Upper lobe of left lung (tissue), 6 donors: Measurements from ENCODE around the gene SPP1. TPM values are rescaled to one million over a fixed set of nuclear protein-coding genes. Genes with fewer than 3 reads are reported as not detected.
"Not testable (repeated sequence)": the region's sequence is repeated elsewhere in the genome, so short reads cannot be mapped to it uniquely, and the experiment has no call there.

ENCODE experiments used
- ATAC-seq, 2 donors: fragments of 200-7000 bp; cut with Tn5 transposase; one replicate each; pipeline ENCODE4 v1.9.1; 2022; ENCODE audit warnings: mild to moderate bottlenecking in 2 of 2, moderate library complexity in 2 of 2; ENCODE audit not compliant: low FRiP score in 2 of 2
- DNase-seq, 2 donors: peaks; one replicate each; pipeline ENCODE4 v3.0.0-alpha.2; 2019 to 2020
- H3K27ac ChIP-seq, 4 donors: fragments of 200-600 bp; sonication (generic); one replicate each; pipeline ENCODE4 v1.5.1; 2016 to 2019
- H3K27me3 ChIP-seq, 4 donors: fragments of 200-600 bp; sonication (generic); one replicate each; pipeline ENCODE4 v1.5.1; 2017 to 2019
- H3K36me3 ChIP-seq, 4 donors: fragments of 200-600 bp; sonication (generic); one replicate each; pipeline ENCODE4 v1.5.1; 2016 to 2019
- H3K4me1 ChIP-seq, 4 donors: fragments of 200-600 bp; sonication (generic); one replicate each; pipeline ENCODE4 v1.5.1; 2018 to 2019
- H3K4me3 ChIP-seq, 4 donors: fragments of 200-600 bp; sonication (generic); one replicate each; pipeline ENCODE4 v1.5.1; 2017 to 2019; ENCODE audit warnings: mild to moderate bottlenecking in 2 of 4, moderate library complexity in 1 of 4
- H3K9me3 ChIP-seq, 4 donors: fragments of 200-600 bp; sonication (generic); one replicate each; pipeline ENCODE4 v1.5.1; 2018 to 2019
- EP300 ChIP-seq, 4 donors: sonication (generic); formaldehyde crosslinking; IDR thresholded peaks; one replicate each; pipeline ENCODE4 v1.5.1; 2017; ENCODE audit warnings: antibody characterized with exemption in 4 of 4, control low read depth in 2 of 4
- POLR2A ChIP-seq, 4 donors: fragments of 450-650 bp; IDR thresholded peaks; one replicate each; pipeline ENCODE4 v1.5.1; 2016 to 2017; ENCODE audit warnings: antibody characterized with exemption in 4 of 4, mild to moderate bottlenecking in 2 of 4
- POLR2AphosphoS5 ChIP-seq, 2 donors: sonication (generic); formaldehyde crosslinking; IDR thresholded peaks; one replicate each; pipeline ENCODE4 v1.5.1; 2017; ENCODE audit warnings: antibody characterized with exemption in 2 of 2
- WGBS, 2 donors: methylation state at CpG; one replicate each; pipeline ENCODE4 v1.1.5; 2017 to 2018; 5-methylcytosine and 5-hydroxymethylcytosine counted together
- total RNA-seq, 6 donors: library from RNA; depleted of rRNA in 4 of 6; stranded (reverse); fragments of >200 nt in 4 of 6; gene quantifications; one replicate each; pipeline versions ENCODE4 v1.1.0 to v1.2.1, GENCODE V29; 2016 to 2021
- TF ChIP-seq, protein P1 (sequence below), 6 experiments: fragments of 450-650 bp in 4 of 6; fragments of 200-600 bp in 2 of 6; sonication (generic) in 2 of 6; IDR thresholded peaks; one replicate each; pipeline ENCODE4 v1.5.1; 2016 to 2019; ENCODE audit warnings: antibody characterized with exemption in 6 of 6
- donor health status: DM: no; HTN: no; CAD: no; lungs with moderate emphysema.
- donor health status: DM: no; HTN: yes; CAD: no; lungs with severe emphysema.

SPP1 gene
- total RNA-seq, 6 donors from 2014 or later = 4.6 to 26.8 (median 10.6) TPM

DNA sequence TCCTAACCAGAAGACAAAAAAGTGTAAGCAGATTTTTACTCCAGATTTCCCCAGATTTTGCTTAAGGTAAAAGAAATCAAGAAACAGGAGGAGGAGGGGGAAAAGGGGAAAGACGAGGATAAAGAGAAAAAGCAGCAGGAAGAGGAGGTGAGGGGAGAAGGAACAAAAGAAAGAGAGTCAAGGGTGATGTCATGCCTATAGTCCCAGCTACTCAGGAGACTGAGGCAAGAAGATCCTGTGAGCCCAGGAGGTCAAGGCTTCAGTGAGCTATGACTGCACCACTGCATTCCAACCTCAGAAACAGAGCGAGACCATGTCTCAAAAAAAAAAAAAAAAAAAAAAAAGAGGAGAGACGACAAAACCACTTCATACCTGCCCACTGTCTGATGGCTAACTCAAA is 19.9 kb downstream of the SPP1 start:
- no peak overlapping the region for H3K4me3 ChIP-seq
- 73 to 80% methylated on average over 3 of the region's 3 CpGs for WGBS, 2 donors
- TF ChIP-seq, protein P1, sequence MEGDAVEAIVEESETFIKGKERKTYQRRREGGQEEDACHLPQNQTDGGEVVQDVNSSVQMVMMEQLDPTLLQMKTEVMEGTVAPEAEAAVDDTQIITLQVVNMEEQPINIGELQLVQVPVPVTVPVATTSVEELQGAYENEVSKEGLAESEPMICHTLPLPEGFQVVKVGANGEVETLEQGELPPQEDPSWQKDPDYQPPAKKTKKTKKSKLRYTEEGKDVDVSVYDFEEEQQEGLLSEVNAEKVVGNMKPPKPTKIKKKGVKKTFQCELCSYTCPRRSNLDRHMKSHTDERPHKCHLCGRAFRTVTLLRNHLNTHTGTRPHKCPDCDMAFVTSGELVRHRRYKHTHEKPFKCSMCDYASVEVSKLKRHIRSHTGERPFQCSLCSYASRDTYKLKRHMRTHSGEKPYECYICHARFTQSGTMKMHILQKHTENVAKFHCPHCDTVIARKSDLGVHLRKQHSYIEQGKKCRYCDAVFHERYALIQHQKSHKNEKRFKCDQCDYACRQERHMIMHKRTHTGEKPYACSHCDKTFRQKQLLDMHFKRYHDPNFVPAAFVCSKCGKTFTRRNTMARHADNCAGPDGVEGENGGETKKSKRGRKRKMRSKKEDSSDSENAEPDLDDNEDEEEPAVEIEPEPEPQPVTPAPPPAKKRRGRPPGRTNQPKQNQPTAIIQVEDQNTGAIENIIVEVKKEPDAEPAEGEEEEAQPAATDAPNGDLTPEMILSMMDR (IDR thresholded peaks at IDR 0.05) = no peak
- TF ChIP-seq POLR2A (IDR thresholded peaks at IDR 0.05) (no peak), EP300 (IDR thresholded peaks at IDR 0.05) (no peak), POLR2AphosphoS5 (IDR thresholded peaks at IDR 0.05) (no peak)
- H3K27ac ChIP-seq = no peak overlapping the region
- no peaks in the 10 kb centered on the region for H3K9me3 ChIP-seq
- DNase-seq (no peak), ATAC-seq (no peak)
- no peaks in the 10 kb centered on the region for H3K27me3 ChIP-seq
- H3K36me3 ChIP-seq = no peaks in the 10 kb centered on the region
- H3K4me1 ChIP-seq = no peaks in the 10 kb centered on the region

DNA sequence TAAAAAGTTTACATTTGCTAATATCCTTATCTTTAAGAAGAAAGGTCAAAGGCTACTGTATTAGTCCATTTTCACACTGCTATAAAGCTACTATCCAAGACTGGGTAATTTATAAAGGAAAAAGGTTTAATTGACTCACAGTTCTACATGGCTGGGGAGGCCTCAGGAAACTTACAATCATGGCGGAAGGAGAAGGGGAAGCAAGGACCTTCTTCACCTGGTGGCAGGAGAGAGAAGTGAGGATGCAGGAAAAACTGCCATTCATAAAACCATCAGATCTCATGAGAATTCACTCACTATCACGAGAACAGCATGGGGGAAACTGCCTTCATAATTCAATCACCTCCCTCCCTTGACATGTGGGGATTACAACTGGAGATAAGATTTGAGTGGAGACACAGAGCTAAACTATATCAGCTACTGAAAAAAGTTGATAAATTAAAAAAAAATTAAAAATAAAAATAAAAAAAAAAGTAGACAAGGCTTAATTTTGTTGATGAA is 23.7 kb downstream of the SPP1 start:
- H3K27ac ChIP-seq, H3K4me3 ChIP-seq, H3K27me3 ChIP-seq, H3K4me1 ChIP-seq, H3K9me3 ChIP-seq, ATAC-seq, DNase-seq, H3K36me3 ChIP-seq: not testable (repeated sequence)
- WGBS, 2 donors = 83 to 86% methylated on average over 2 of the region's 2 CpGs

DNA sequence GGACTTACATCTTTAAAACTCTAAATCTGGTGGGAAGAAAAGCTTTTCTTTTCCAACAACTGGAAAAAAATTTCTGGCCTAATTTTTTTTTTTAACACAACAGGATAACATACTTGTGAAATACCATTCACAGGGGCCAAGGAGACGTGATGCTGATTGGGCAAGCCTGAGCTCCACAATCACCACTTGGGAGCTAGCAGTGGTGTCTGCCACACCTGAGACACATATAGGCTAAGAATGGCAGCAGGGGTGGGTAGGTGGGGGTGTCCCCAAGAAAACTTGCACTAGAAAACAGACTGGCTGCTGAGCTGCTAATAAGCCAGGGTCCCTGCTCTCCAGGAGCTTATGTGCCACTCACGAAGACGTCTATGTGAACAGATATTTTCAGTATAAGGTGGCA is 26.4 kb downstream of the SPP1 start:
- Histone ChIP-seq H3K27me3 (no peaks in the 10 kb centered on the region), H3K4me3 (no peak overlapping the region), H3K4me1 (peaks cover 0 to 4% (median under 1%) of the 10 kb centered on the region in 4 donors), H3K9me3 (no peaks in the 10 kb centered on the region), H3K36me3 (no peaks in the 10 kb centered on the region), H3K27ac (no peak overlapping the region)
- ATAC-seq (no peak), DNase-seq (no peak)
- no peak for TF ChIP-seq POLR2A (IDR thresholded peaks at IDR 0.05)
- TF ChIP-seq EP300 (IDR thresholded peaks at IDR 0.05) = no peak
- TF ChIP-seq POLR2AphosphoS5 (IDR thresholded peaks at IDR 0.05) = no peak
- TF ChIP-seq, protein P1 (IDR thresholded peaks at IDR 0.05) = no peak
- WGBS, 2 donors = 81 to 89% methylated on average over 3 of the region's 3 CpGs

DNA sequence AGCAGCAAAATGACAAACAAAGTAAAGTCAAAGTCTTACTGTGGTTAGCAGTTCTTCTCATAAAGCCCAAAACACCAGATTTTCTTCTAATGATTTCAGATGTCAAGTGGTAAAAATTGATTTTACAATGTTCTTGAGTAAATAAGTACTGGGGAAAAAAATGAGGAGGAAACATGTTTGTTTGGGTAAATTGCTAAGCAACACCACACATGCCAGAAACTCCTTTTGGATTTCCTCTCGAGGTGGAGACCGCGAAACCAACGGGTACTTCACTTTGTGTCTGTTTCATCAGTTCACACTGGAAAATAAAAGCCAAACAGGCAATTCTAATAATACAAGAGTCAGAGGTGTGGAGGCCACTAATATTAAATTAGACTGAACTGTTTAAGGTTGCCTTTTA is 27.3 kb downstream of the SPP1 start:
- Histone ChIP-seq H3K27me3 (no peaks in the 10 kb centered on the region), H3K4me1 (peaks cover 0 to 7% (median 3%) of the 10 kb centered on the region in 4 donors), H3K27ac (no peak overlapping the region), H3K36me3 (no peaks in the 10 kb centered on the region), H3K9me3 (no peaks in the 10 kb centered on the region), H3K4me3 (no peak overlapping the region)
- TF ChIP-seq, protein P1 (IDR thresholded peaks at IDR 0.05) = no peak
- no peak for TF ChIP-seq EP300 (IDR thresholded peaks at IDR 0.05)
- no peak for TF ChIP-seq POLR2A (IDR thresholded peaks at IDR 0.05)
- no peak for TF ChIP-seq POLR2AphosphoS5 (IDR thresholded peaks at IDR 0.05)
- WGBS, 2 donors = 45 to 49% methylated on average over 4 of the region's 4 CpGs
- ATAC-seq (no peak), DNase-seq (no peak)

DNA sequence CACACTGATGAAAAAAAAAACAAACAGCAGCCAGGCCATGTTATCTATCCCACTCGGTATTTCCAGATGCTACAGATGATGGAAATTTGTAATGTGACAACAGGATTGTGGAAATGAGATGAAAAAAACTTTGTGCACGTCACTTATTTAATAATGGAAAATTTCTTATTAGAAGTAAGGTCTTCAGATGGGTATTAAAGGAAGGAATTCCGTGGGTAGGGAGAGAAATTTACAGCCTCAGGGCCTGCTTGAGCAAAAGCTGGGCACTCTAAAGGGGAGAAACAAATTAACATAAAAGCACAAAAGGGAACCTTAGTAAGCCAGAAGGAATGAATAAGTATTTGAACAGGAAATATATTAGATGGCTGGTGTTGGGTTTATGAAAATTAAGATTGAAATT is 27.7 kb downstream of the SPP1 start:
- no peak overlapping the region for H3K4me3 ChIP-seq
- peaks cover 0 to 10% (median 3%) of the 10 kb centered on the region in 4 donors for H3K4me1 ChIP-seq
- H3K9me3 ChIP-seq = no peaks in the 10 kb centered on the region
- no peak overlapping the region for H3K27ac ChIP-seq
- whole genome bisulfite sequencing, 2 donors = 76 to 83% methylated on average over 3 of the region's 3 CpGs
- H3K36me3 ChIP-seq = no peaks in the 10 kb centered on the region
- ATAC-seq (no peak), DNase-seq (no peak)
- no peak for TF ChIP-seq POLR2A (IDR thresholded peaks at IDR 0.05)
- no peak for TF ChIP-seq EP300 (IDR thresholded peaks at IDR 0.05)
- no peak for TF ChIP-seq POLR2AphosphoS5 (IDR thresholded peaks at IDR 0.05)
- TF ChIP-seq, protein P1 (IDR thresholded peaks at IDR 0.05) = no peak
- no peaks in the 10 kb centered on the region for H3K27me3 ChIP-seq
